HG03558 (cell line): ENCODE data around the gene ARL3.

Source experiments
- ATAC-seq: cut with Tn5 transposase; IDR thresholded peaks from one replicate; pipeline ENCODE4 v1.9.1; 2021; ENCODE audit warnings: moderate number of reproducible peaks; ENCODE audit not compliant: unreplicated experiment; ENCODE audit errors: extremely low read depth

The ARL3 gene

DNA sequence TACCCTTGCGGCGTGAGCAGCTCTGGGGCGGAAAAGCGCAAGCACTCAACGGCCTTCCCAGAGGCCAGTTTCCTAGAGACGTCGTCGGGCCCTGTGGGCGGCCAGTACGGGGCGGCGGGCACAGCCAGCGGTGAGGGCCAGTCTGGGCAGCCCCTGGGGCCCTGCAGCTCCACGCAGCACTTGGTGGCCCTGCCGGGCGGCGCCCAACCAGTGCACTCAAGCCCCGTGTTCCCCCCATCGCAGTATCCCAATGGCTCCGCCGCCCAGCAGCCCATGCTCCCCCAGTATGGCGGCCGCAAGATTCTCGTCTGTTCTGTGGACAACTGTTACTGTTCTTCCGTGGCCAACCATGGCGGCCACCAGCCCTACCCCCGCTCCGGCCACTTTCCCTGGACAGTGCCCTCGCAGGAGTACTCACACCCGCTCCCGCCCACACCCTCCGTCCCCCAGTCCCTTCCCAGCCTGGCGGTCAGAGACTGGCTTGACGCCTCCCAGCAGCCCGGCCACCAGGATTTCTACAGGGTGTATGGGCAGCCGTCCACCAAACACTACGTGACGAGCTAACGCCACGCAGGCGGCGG, 57.3 kb downstream of the ARL3 start:
- no peak for ATAC-seq

DNA sequence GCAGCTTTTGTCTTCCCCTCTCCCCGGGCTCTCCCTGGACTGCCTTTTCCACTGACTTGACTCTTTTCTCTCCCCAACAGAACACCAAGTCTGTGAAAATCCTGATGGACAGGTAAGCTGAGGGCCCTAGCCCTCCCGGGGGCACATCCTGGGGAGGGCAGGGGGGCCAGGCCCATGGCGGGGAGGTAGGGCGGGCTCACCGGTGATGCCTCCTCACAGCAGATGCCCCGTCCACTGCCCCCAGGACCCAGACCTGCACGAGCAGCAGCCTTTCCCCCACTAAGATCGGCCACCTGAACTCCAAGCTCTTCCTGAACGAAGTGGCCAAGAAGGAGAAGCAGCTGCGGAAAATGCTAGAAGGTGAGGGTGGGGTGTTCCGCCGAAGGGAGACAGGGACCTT, 58.2 kb downstream of the ARL3 start:
- no peak for ATAC-seq

DNA sequence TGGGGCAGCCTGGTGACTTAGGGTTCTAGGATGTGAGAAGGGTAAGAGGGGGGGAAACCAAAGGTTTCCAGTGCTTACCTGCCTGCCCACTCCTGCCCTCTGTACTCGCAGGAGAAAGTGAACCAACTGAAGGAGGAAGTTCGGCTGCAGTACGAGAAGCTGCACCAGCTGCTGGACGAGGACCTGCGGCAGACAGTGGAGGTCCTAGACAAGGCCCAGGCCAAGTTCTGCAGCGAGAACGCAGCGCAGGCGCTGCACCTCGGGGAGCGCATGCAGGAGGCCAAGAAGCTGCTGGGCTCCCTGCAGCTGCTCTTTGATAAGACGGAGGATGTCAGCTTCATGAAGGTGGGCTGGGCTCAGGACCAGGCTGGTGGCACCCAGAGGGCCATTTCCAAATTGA, 59.2 kb downstream of the ARL3 start:
- ATAC-seq = no peak

DNA sequence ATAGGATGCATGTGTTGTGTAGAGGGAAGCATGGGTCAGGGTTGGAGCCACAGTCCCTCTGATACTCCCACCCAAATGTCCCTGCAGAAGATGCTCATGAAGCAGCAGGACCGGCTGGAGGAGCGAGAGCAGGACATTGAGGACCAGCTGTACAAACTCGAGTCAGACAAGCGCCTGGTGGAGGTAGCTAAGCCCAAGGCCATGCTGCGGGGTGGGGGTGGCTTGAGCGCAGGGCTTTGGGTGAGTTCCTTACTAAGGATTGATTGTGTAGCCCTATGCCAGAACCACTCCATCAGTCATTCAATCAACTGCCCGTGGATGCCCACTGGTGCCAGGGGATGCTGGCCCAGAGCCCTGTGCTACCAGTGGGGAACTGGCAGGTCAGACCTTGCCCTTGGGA, 59.6 kb downstream of the ARL3 start:
- no peak for ATAC-seq

DNA sequence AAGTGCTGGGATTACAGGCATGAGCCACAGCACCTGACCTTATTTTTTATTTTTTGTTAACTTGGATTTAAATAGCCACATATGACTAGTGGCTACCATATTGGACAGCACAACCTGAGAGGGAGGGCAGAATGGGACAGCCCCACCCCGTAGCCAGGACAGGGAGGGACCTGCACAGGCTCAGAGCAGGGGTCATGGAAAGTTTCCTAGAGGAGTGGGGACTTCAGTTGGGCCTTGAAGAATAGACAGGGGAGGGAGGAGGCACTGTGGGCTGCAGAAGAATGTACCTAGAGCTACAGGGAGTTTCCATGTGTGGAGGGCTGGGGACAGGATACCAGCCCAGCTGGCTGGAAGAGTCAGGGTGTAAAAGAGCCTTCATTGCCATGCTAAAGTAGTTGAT, 61.1 kb downstream of the ARL3 start:
- ATAC-seq = no peak

DNA sequence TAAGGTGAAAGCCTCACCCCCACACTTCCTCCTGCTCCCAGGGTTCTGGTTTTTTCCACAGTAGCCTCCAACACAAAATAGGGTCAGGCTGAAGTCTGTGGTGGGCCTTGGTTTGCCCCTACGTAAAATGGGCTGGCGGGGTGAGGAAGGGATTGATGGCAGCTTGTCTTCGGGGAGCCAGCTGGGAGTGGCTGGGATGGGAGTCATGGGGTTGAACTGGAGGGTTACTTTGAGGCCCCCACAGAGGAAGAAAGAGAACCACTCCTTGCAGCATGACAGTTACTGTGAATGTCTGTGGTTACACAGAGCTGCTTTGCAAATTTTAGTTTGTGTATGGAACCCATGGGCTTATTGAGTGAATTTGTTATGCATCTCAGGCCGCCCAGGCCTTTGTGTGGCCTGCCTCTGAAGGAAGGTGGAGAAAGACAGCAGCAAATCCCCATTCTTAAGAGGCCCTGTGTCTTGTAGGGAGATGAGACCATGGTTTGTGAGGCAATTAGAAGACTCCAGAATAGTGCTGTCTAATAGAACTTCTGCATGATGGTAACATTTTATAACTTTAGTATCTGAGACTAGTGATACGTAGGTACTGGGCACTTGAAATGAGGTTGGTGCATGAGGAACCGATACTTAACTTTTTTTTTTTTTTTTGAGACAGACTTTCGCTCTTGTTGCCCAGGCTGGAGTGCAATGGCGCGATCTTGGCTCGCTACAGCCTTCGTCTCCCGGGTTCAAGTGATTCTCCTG, 61.9 kb downstream of the ARL3 start:
- ATAC-seq = no peak

DNA sequence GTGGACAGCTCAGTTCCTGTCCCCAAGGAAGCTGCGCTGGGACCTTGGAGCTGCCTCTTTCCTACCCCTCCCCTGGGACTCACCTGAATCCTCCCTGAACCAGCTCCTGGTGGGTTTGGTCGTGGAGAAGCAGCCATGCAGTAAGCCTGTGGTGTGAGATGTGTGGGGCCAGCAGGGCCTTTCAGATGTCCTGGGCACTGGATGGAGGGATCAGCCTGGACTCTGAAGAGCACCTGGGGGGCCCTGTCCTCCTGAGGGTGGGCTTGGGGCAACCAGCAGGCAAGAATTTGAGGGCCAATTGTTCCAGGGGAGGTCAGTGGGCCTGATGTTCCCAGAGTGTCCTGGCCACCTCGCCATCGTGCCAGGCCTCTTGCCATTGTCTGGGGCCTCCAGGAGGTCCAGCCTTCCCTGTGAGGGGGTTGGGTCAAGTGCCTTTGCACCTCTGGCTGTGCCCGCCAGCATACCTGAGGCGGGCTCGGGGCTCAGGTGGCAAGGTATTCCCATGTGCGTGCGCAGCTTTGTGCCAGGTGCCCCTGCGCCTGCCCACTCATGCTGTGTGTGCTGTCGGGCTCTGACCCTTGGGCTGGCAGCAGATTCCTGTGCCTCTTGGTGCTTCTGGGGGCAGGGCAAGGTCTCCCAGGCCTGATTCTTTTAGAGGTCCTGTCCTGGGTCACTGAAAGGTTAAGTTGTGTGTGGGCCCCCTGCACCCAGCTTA, 62.6 kb downstream of the ARL3 start:
- ATAC-seq = no peak

DNA sequence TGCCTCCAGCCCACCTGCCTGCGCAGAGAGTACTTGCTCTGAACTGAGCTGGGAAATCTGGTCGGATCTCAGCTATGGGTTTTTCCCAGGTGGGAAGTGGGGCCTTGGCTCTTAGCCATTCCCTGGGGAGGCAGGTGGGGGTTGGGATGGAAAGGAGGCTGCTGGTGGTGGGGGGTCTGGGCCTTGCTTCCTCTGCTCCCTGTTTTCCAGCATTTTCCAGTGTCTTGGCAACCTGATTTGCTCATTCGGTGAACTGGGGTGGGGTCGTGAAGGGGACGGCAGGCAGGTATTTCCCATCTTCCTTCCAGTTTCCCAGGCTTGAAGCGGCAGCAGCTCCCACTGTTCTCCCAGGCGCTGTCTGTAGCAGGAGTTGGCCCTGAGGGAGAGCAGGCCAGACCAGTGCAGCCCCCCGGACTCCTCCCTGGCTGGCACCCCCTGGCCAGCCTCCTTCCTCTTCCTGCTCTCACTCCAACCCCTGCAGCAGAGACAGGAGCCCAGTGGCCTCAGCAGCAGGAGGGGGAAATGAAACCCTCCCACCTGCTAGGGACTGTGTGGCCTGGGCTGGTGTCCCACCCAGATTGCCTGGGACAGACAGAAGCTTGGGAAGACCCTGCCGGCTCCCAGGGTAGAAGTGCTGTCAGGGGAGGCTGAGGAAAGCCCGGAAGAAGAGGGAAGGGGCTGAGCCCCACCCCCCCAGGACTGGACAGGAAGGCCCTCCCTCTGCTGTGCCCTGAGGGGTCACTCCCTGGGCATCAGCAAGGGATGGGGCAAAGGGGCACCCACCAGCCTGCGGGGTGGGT, 63.3 kb downstream of the ARL3 start:
- no peak for ATAC-seq

DNA sequence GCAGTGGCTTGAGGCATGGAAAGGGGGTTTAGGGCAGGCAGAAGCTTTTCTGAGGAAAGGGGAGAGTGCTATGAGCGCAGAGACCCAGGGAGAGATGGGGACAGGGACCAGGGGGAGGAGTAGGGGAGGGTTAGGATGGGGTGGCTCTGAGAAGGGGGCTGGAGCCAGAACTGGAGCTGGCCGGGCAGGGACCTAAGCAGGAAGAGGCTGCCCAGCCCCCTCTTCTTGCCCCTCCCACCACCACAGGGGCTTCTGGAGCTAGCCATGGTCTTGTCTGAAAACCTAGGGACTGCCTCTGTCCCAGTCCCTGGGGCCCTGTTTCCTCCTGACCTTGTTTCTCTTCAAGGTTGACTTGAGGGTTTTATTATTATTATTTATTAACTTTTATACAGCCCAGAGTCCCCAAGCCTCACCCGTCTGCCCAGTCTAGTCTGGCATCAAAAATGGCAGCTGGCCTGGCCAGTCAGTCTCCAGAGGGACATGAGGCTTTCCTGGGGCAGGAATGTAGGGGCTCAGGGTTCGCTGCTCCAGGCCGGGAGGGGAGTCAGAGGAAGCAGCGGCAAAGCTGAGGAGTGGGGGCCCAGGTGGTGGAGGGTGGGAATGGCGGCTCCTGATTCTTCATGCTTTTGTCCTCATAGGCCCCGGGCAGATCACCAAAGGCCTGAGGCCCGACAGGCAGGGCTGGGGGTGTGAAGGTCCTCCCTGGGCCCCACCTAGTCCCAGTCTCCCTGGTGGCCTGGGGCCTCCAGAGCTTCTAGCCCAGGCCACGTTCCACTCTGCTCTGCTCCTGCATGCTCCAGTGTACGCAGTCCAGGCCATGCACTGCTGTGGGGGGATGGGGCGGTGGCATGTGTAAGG, 64.2 kb downstream of the ARL3 start:
- ATAC-seq = no peak

DNA sequence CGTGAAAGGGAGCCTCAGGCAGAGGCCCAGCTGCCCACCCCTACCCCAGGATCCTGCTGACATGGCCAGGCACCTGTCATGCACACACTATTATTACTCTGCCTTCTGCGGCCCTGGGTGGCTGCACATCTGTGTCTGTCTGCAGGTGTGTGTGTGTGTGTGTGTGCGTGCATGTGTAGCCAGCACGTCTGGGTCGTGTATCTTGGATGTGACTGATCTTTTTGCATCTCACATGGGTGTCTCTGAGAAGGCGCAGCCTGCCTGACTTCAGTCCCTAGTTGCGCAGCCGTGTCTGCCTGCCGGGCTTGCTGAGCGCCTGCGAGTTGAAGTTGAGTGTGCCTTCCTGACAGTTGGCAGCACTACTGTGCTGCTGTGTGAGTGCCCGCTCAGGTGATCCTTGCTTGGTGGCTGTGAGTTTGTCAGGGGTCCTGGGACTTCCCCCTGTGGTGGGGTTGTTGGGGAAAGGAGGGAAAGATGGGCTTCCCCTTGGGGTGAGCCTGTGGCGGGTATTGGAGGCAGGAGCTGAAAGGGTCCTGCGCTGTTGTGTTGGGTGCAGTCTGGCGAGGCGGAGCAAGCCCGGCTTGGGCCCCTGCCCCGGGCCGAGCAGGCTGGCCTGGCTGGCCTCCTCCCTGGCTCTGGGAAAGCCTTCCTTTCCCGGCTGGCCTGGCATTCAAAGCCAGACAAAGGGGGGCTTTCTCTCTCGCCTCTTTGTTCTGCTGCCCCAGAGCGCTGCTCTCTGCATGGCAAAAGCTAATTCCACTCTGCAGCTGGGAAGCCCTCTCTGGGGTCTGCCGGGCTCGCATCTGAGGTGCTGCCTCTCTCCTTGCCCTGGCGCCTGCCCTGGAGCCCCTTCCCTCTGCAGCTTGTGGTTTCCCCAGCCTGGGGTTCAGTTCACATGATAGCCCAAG, 65.1 kb downstream of the ARL3 start:
- no peak for ATAC-seq

DNA sequence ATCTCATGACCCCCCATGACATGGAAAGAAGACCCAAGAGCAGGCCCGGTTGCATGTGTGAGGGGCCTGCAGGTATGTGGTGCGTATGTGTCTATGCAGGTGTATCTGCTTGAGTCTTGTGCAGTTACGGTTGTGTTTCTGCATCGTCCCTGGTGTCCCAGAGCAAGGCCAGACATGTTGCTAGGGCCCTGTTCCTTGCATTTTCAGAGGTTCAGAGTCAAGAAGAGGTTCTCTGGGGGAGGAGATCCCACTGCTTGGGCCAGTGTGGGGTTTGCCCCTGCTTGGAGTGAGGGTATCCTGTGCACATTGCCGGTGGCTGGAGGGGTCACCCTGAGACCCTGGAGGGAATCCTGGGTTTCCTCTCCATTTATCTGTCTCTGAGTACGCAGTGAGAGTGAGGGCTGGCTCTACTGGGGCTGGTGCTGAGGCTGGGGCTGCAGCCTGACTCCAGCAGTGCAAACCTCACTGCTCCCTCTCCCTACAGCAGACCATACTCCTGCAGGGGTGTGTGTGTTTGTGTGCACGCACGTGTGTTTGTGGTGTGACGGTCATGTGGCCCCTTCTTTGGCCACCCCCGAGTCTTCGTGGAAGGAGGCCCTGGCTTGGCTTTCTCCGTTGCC, 65.8 kb downstream of the ARL3 start:
- ATAC-seq = no peak

DNA sequence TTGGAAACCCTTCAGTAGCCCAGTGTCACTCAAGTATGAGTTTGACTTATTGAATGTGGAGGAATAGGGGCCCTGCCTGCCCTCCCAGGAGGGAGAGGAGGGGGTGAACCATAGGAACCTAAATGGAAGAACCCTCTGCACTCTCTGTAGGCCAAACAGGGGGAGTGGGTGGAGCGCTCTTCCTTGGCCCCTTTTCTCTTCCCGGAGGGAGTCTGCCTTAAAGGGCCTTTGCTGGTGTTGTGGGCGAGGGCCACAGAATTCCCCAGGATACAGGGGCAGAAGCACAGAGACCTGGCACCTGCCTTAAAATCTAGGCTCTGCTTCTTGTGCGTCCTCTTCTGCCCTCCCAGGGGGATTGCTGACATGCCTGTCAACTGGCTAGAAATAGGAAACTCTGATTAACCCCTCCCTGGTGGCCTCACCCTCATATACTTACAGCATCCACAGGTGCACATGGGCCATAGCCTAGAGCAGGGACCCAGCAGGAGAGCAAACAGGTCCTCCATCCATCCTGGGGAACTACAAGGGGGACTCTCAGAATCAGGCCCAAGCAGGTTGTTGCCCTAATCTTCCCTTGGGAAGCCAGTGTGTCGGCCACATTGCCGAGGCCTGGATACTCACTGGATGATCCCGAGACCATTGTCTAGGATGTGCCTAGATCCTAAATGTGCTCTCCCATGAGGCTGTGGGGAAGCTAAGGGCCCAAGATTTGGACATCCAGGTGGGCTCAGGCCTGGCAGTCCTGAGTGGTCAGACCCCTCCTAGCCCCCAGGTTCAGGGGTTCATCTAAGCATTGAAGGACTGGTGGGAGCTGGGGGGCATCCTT, 66.5 kb downstream of the ARL3 start:
- ATAC-seq = no peak

DNA sequence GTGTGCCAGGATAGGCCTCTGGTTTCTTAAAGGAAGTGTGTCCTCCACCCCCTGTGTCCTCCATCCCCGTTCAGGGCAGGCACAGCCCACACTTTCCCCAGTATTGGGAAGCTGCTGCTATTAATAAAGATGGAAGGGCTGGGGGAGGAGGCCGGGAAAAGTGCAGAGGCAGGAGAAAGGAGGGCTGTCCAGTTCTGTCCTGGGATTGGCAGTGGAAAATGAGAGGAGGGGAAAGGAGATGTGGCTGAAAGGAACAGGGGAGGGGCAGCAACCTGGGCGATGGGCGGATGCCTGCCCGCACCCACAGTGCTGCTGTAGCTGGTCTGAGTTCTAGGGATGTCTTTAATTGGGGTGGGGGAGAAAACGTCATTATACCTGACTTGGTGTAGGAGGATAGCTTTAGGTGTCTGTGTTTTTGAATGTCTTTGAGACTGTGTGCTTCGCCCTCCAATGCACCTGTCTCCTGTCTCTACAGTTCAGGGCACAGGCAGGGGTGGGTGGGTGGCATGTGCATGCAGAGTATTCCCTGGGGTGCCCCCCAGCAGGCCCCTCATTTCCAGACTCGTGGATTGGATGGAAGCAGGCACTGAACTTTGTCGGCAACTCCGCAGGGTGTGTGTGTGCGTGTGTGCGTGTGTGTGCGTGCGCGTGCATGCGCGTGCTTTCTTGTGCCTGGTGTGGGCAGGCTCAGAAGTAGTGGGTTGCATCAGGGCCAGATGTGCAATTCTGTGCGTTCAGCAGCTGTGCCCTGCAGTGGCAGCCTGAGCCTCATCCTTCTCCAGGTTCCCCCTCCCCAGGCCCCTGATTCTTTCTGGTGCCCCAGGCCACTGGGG, 67.4 kb downstream of the ARL3 start:
- no peak for ATAC-seq

DNA sequence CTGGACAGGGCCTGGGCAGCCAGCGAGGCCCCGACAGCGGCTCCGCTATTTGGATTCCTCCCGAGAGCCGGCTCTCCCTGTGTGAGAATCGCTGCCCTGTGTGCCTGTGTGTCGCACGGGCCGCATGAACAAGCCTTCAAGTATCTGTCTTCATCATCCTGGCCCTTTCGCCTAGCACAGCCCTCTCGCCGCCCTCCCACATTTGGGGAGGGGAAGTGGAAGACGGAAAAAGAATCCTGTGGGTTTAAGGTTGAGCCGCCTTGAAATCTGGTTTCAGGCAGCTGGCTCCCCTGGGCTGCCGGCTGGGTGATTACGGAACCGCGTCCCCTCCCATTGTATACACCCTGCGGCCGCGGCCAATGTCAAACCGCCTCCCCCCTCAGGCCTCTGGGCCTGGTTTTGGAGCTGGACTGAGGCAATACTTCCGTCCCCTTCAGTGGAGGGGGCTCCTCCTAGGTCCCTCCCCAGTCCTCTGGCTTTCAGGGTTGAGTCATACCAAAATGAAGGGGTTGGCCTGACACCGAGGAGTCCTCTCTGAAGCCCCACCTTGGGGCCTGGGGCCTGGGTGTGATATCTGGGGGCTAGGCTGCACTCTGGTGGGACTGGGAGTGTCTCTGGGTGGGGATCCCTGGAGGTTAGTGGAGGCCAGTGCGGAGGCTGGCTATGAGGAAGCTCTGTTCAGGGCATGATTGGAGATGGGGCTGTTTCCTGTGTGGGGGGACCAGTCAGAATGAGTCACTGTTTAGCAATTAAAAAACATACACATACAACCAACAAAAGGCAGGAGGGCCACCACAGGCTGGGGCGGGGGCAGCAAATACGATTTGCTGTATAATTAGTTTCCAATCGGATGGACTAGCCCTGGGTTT, 68.2 kb downstream of the ARL3 start:
- no peak for ATAC-seq

DNA sequence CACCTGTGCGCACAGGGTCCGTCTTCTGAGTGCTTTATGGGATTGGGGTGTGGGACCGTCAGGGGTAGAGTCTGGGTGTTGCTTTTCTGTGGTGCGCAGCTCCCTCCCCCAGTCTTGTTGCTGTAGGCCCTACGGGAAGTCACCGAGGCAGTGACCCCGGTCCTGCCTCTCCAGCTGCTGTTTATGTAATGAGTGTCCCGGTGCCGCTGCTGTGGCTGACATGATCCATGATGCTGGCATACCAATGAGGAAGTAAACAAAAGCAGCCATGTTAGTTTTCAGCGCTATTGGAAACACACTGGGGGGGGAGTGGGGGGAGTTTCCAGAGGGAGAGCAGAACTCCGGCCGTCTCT, 68.8 kb downstream of the ARL3 start:
- ATAC-seq = no peak
